ENCODE data around the gene AQP1.

AQP1 gene

GRCh38 chr7:30922596-30922995 is 10.9 kb downstream of the AQP1 start:
- no peak for DNase-seq

GRCh38 chr7:30923009-30923773 is 11.5 kb downstream of the AQP1 start:
- DNase-seq = no peak

- DNase-seq = no peak
These were observed 12.2 kb downstream of the AQP1 start for GRCh38 chr7:30923774-30924413.

- no peak for DNase-seq
These were observed 13.0 kb downstream of the AQP1 start for GRCh38 chr7:30924624-30925023.

GRCh38 chr7:30925117-30925516 is 13.5 kb downstream of the AQP1 start:
- no peak for DNase-seq

GRCh38 chr7:30925913-30926312 is 14.3 kb downstream of the AQP1 start:
- DNase-seq = no peak

- no peak for DNase-seq
These were observed 14.7 kb downstream of the AQP1 start for GRCh38 chr7:30926313-30926712.

GRCh38 chr7:30927040-30927439 is 15.4 kb downstream of the AQP1 start:
- no peak for DNase-seq

- DNase-seq = no peak
These were observed 15.9 kb downstream of the AQP1 start for GRCh38 chr7:30927559-30927958.

GRCh38 chr7:30928254-30928872 is 16.7 kb downstream of the AQP1 start:
- no peak for DNase-seq

GRCh38 chr7:30929686-30930085 is 18.0 kb downstream of the AQP1 start:
- no peak for DNase-seq

- DNase-seq = no peak
These were observed 19.0 kb downstream of the AQP1 start for GRCh38 chr7:30930621-30931020.

GRCh38 chr7:30931161-30931928 is 19.7 kb downstream of the AQP1 start:
- DNase-seq = no peak

- DNase-seq = no peak
These were observed 20.4 kb downstream of the AQP1 start for GRCh38 chr7:30931929-30932540.

GRCh38 chr7:30932562-30932961 is 20.9 kb downstream of the AQP1 start:
- DNase-seq = no peak

GRCh38 chr7:30933124-30933974 is 21.7 kb downstream of the AQP1 start:
- no peak for DNase-seq

- no peak for DNase-seq
These were observed 22.6 kb downstream of the AQP1 start for GRCh38 chr7:30934225-30934624.

- DNase-seq = no peak
These were observed 23.3 kb downstream of the AQP1 start for GRCh38 chr7:30934732-30935568.

- no peak for DNase-seq
These were observed 23.9 kb downstream of the AQP1 start for GRCh38 chr7:30935569-30935877.

- no peak for DNase-seq
These were observed 25.1 kb downstream of the AQP1 start for GRCh38 chr7:30936650-30937245.

- DNase-seq = no peak
These were observed 25.8 kb downstream of the AQP1 start for GRCh38 chr7:30937416-30937815.
